H1 (cell line): ENCODE measurements around the gene NTN1.
A peak's percentile ranks its signal among the peaks of the same experiment; 100 is the strongest.

Source experiments
- ASH2L ChIP-seq: fragments of 200-600, 300-600 bp; sonication (generic); IDR thresholded peaks from one replicate; pipeline ENCODE4 v1.7.1; 2017; ENCODE audit warnings: low read length
- CBX8 ChIP-seq: fragments of 300-800, 300-1000 bp; sonication (generic); IDR thresholded peaks from 2 replicates; pipeline ENCODE4 v1.7.1; 2016; ENCODE audit warnings: low read depth, low read length, borderline replicate concordance
- CTCF ChIP-seq, 3 experiments: IDR thresholded peaks; 1 replicate in 2 of 3; 2 replicates in 1 of 3; pipeline versions ENCODE4 v1.5.1 to v1.6.1; 2011; ENCODE audit warnings: low read length in 3 of 3, mild to moderate bottlenecking in 3 of 3, inconsistent platforms in 2 of 3, low read depth in 1 of 3, moderate library complexity in 1 of 3; ENCODE audit not compliant: insufficient read depth in 1 of 3; ENCODE audit errors: control extremely low read depth in 1 of 3
- EGR1 ChIP-seq: IDR thresholded peaks from 2 replicates; pipeline ENCODE4 v1.6.1; 2011; ENCODE audit warnings: low read depth, low read length, borderline replicate concordance
- EP300 ChIP-seq, 2 experiments: IDR thresholded peaks; 1 replicate in 1 of 2; 2 replicates in 1 of 2; pipeline ENCODE4 v1.6.1; 2011 to 2012; ENCODE audit warnings: low read depth in 2 of 2, low read length in 2 of 2, mild to moderate bottlenecking in 2 of 2, borderline replicate concordance in 1 of 2, inconsistent platforms in 1 of 2, moderate library complexity in 1 of 2
- NANOG ChIP-seq: IDR thresholded peaks from 2 replicates; pipeline ENCODE4 v1.6.1; 2011; ENCODE audit warnings: low read length, low read depth, mild to moderate bottlenecking, inconsistent platforms; ENCODE audit not compliant: insufficient read depth, poor library complexity, severe bottlenecking
- POLR2A ChIP-seq, 2 experiments: IDR thresholded peaks; 1 replicate in 1 of 2; 2 replicates in 1 of 2; pipeline ENCODE4 v1.6.1; 2011; ENCODE audit warnings: low read depth in 2 of 2, low read length in 2 of 2, mild to moderate bottlenecking in 2 of 2; ENCODE audit errors: control extremely low read depth in 1 of 2
- POLR2AphosphoS5 ChIP-seq: IDR thresholded peaks from 2 replicates; pipeline ENCODE4 v1.6.1; 2011; ENCODE audit warnings: low read depth, low read length
- RAD21 ChIP-seq, 2 experiments: IDR thresholded peaks in 1 of 2; conservative IDR thresholded peaks in 1 of 2; 2 replicates each; pipeline ENCODE4 v1.6.1; 2011; ENCODE audit warnings: low read depth in 2 of 2, low read length in 2 of 2, improper control_type of control experiment in 1 of 2, inconsistent platforms in 1 of 2, mild to moderate bottlenecking in 1 of 2, moderate library complexity in 1 of 2
- RNF2 ChIP-seq: fragments of 200-900, 300-1000 bp; sonication (generic); IDR thresholded peaks from 2 replicates; pipeline ENCODE4 v1.7.1; 2016; ENCODE audit warnings: borderline replicate concordance, low read depth, mild to moderate bottlenecking, antibody characterized with exemption, low read length; ENCODE audit not compliant: poor library complexity, severe bottlenecking; ENCODE audit errors: missing control alignments
- SIX5 ChIP-seq: IDR thresholded peaks from 2 replicates; pipeline ENCODE4 v1.6.1; 2011; ENCODE audit warnings: mild to moderate bottlenecking, low read depth, low read length
- TAF7 ChIP-seq: optimal IDR thresholded peaks from 2 replicates; pipeline ENCODE3; 2011; ENCODE audit warnings: low read depth, mild to moderate bottlenecking, inconsistent platforms, low read length, moderate library complexity, borderline replicate concordance
- USF2 ChIP-seq: IDR thresholded peaks from 2 replicates; pipeline ENCODE4 v1.6.1; 2011; ENCODE audit warnings: low read length, improper control_type of control experiment

GRCh38 chr17:9291912-9292560, 270.7 kb downstream of the NTN1 start:
- peak; percentile 65 to 84 (median 75) for TF ChIP-seq CTCF (IDR thresholded peaks at IDR 0.05; ENCODE audit: control extremely low read depth in 1 of 3, insufficient read depth in 1 of 3, low read depth in 1 of 3, low read length in 3 of 3)
- no peak for TF ChIP-seq EP300 (IDR thresholded peaks at IDR 0.05; ENCODE audit: borderline replicate concordance in 1 of 2, low read depth in 2 of 2, low read length in 2 of 2)
- no peak for TF ChIP-seq POLR2A (IDR thresholded peaks at IDR 0.05; ENCODE audit: control extremely low read depth in 1 of 2, low read depth in 2 of 2, low read length in 2 of 2)
- no peak for TF ChIP-seq POLR2AphosphoS5
- TF ChIP-seq USF2, result no peak
- no peak for TF ChIP-seq SIX5
- TF ChIP-seq CBX8, result no peak
- peak; percentile 77 to 83 for TF ChIP-seq RAD21 (IDR thresholded peaks at IDR 0.05 in 1 of 2, conservative IDR thresholded peaks at IDR 0.05 in 1 of 2; ENCODE audit: low read depth in 2 of 2, low read length in 2 of 2)
- no peak for TF ChIP-seq NANOG
- TF ChIP-seq EGR1, result no peak
- no peak for TF ChIP-seq ASH2L
- no peak for TF ChIP-seq RNF2
- no peak for TF ChIP-seq TAF7
